NCI-H1048 (cell line): ENCODE measurements around the gene NID1.
"Not testable (repeated sequence)": the region's sequence is repeated elsewhere in the genome, so short reads cannot be mapped to it uniquely, and the experiment has no call there.

Experiments
- DNase-seq: peaks from one replicate; lab custom pipeline; 2025; lab: John Stamatoyannopoulos, UW

NID1 gene

DNA sequence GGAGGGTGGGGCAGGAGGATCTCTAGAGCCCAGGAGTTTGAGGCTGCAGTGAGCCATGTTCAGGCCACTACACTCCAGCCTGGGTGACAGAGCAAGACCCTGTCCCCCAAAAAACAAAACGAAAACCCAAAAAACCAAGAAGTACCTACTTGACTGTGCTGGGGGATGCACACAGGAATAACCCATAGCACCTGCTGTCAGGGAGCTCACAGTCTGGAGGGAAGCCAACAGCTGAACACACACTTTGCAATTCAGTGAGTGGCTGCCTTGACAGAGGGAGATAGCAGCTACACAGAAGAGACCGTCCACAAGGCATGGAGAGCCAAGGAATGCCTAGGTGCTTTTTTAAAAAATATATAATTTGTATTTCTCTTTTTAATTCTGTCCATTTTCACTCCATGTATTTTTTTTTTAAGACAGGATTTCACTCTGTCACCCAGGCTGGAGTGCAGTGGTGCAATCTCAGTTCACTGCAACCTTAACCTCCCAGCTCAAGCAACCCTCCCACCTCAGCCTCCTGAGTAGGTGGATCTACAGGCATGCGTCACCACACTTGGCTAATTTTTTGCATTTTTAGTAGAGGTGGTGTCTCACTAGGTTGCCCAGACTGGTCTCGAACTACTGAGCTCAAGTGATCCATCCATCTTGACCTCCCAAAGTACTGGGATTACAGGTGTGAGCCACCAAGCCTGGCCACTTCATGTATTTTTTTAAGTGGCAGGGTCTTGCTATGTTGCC, 68.7 kb downstream of the NID1 start:
- no peak for DNase-seq

DNA sequence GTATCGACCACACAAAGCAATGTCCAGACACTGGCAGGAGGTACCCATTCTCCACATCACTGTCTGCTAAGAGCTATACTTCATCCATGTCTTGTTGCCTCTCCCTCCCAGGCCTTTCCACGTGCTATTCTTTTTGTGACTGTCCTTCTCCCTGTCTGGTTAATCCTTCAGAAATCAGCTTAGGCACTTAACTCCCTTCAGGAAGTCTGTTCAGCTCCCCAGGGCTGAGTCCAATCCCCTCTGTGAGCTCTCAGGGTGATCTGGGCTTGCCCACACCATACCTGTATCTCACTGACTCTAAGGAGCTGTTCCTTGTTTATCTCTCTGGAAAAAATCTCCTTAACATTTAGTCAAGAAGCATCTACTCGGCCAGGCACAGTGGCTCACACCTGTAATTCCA, 69.4 kb downstream of the NID1 start:
- DNase-seq = no peak

DNA sequence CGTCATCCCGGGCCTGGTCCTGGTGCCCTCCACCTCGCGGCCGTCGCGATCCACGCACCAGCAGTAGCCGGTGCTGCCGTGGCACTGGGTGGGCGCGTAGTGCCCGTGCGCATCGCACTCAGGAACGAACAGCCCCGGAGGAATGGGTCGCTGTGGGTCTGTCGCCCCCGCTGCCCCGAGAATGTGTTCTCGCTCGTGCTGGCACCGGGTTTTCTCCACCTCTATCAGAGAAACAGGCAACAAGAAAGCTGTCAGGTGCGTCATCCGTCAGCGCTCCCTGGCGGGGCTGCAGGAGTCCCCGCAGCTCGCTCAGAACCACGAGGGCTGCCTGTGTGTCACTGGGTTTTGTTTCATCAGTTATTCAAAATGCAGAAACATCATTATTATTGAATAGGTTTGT, 71.2 kb downstream of the NID1 start:
- DNase-seq = no peak

DNA sequence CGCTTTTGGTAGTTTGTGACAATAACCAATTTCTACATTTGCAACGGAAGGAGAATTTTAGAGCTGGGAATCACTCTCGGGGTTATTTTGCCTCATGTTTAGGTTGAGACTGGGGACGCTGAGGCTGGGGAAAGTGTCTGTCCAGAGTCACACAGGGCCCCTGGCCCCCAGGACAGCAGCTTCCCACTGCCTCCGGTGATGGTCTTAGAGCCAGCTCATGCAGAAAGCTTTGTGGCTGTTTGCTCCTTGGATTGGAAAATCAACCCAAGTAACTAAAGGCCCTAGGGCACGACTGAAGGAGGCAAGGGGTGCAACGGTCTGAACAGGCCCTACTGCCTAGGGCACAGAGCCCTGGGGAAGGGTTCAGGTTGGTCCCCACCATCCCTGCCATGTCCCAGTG, 72.0 kb downstream of the NID1 start:
- no peak for DNase-seq

DNA sequence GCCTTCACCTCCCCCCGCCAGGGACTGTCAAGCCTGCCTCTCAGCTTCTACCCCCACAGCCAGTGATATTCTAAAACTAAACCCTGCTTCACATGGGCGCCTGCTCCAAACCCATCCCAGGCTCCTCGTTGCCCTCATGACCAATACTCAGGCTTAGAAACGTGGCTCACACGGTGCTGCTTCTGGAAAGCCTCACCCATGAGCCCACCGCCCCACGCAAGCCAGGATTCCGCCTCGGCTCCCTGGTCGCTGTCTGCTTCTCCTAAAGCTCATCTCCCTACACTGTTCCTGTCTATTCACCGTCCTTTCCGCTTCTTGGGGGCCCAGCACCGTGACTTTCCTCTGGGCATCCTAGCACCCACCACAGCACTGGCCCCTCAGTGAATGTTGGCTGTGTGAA, 72.5 kb downstream of the NID1 start:
- no peak for DNase-seq

DNA sequence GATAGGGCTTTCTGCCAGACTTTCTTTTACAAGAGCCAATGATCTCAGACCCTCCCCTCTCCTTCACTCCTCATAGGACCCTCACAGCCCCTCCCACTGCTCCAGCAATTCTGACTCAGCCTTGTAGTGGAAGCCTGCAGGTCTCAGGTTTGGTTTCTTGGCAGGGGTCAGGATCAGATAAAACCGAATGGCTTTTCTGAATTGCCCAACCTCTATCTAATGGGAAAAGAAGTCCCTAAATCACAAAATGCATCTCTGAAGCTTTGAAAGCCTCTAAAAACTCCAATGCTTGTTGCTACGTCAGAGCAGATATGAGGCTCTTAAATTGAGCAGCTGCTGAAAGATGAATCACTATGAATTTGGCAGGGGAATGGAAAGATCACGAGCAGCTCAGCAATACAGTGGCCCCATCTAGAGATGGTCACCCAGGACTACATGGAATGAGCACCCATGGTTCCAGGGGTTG, 74.5 kb downstream of the NID1 start:
- no peak for DNase-seq

DNA sequence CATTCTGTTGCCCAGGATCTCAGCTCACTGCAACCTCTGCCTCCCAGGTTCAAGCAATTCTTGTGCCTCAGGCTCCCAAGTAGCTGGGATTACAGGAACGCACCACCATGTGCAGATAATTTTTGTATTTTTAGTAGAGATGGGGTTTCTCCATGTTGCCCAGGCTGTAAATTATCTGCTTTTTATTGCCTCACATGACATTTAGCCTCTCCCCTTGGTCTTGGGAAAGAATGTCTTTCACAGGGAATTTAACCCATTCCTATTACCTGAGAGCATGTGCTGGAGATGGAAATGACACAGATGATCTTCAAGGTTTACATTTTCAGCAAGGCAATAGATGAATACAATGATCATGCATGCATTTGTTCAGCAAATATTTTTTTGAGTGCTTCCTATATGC, 75.8 kb downstream of the NID1 start:
- DNase-seq = no peak

DNA sequence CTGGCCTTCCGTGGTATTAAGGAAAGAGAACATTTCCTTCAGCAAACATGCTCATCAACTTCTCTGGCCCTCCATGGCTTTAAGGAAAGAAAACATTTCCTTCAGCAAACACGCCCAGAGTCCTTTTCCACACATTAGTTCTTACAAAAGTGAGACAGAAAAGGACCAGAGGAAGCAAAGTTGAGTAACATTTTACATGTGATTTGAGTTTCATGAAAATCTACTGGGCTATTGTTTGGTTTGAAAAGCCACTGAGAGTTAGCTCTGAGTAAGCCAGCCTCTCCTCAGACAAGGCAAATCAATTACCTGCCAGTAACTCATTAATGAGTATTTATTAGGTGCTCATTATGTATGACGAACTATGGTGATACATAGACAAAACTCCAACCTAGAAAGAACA, 78.0 kb downstream of the NID1 start:
- DNase-seq = no peak

DNA sequence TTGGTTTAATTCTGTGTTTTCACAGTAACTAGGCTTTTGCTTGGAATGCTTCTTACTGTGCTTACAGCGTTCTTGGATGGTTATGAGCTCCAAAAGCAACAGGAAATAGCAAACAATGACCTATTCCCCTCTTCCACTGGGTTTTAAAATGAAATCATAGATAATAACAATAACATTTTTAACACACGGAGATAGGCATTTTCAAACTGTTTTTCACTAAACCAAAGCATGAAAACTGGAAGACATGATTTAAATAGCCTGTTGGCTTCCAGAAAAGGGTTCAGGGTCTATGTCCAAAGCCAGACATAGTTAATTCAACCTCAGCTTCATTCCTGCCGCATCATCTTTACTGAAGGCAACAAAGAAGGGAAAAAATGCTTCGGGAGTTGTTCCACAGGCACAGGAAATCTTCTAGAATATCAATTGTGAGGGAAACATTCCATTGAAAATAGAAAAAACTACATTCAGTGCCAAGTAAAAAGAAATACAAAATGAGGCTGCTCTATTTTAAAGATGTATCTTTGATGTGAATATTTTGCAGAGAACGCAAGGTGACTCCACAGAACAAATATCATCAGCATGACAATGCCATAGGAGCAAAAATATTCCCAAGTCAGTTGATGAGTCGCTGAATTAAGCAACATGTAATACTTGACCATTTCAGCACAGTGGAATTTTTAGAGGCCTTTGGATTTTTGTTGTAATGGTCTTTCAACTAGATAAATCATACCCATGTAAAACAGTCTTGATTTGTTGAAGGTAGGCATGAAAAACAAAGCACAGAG, 80.7 kb downstream of the NID1 start:
- DNase-seq = no peak

DNA sequence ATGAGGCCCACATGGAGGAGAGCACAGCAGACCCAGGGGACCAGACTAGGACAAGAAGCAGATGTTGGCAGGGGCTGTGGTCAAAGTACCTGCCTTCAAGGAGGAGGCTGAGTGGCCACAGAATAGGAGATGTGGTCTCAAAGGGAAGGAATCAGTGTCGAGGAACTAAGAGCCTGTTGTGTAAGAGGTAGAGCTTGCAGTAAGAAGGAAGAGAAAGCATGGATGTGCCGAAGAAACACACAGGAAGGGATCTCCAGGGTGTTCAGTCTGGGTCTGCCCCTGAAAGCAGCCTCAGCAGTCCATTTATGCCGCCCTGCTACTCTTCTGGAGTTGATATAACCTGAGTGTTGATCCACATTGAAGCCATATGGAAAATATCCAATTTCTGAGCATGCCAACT, 83.9 kb downstream of the NID1 start:
- no peak for DNase-seq

DNA sequence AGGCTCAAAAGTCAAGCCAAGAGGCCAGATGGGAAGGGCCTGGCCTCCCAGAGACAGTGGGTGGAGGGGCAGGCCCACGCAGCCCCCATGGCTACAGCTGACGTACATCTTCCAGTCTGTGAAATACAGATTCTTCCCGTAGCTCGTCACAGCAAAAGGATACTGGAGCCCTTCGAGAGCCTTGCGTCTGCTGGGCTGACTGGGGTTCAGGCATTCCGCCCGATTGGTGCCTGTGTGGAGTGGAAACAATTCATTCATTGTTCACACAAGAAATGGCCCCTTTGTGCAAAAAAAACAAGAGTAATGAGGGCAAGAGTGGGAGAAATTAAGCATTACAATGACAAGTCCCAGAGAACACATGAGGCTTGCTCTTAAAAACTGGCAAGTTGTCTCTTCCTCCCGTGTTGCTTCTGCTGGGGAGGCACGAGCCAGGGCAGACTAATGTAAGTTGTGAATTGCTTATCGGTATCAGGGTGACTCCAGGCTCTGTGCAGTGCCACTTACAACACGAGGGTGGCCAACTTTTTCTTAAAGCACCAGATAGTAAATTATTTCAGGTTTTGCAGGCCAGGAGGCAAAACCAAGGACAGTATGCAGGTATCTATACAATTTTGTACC, 85.1 kb downstream of the NID1 start:
- no peak for DNase-seq

DNA sequence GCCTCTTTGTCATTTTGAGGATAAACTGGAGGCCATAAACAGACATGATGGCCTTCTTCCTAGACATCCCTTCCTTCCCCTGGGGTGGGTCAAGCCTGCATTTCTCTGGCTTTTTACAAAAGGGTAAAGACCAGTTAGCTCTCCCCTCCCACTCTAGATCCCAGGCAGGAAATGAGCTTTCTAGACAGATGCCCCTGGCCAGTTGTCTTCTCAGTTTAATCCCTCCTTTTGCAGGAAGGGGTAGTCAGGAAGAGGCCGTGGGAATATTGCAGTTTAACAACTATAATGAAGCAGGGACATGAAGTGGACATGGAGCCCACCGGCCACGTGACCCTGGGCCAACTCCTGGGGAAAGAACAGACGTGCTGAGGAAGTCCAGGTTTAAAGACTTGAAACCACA, 85.7 kb downstream of the NID1 start:
- DNase-seq = no peak

DNA sequence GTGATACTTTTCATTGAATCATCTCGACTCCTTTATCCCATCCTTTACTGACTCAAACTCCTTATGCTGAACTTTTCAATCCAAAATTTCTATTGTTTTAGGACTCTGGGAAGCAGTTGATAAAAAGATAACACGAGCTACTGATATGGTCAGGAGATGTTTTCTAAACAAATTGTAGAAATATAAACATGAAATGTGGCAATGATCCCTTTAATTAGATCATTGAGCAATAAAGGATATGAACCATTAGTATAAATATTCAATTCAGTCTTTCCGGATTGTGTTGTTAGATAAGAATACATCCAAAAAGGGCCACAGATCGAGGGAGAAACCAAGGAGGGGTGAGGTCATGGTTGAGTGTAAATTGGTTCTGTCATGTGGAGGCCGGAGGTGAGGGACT, 88.4 kb downstream of the NID1 start:
- DNase-seq = no peak

DNA sequence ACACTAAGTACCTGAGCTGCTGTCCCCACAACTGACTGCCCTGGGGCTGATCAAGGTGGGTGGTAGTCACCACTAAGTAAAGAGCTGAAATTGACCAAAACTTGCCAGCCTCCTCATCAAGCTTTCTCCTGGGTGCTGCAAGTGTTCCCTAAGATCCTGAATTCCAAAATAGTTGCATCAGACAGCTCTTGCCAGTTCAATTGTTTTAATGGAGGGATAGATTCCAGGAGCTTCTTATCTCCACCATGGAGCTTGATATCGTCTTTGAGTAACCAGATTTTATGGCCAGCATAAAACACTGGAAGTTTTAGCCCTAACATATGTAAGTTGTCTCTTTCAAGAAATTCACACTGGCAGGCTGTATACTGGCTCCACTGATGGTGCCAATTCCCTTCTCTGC, 90.3 kb downstream of the NID1 start:
- no peak for DNase-seq

DNA sequence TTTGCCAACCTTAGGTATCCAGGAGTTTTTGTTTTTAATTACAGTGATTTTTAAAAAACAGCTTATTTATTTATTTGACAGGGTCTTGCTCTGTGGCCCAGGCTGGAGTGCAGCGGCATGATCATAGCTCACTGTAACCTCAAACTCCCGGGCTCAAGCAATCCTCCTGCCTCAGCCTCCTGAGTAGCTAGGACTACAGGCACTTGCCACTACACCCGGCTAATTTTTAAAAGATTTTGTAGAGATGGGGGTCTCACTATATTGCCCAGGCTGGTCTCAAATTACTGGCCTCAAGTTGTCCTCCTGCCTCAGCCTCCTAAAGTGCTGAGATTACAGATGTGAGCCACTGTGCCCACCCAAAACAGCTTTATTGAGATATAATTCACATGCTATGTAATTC, 92.2 kb downstream of the NID1 start:
- not testable (repeated sequence) for DNase-seq

DNA sequence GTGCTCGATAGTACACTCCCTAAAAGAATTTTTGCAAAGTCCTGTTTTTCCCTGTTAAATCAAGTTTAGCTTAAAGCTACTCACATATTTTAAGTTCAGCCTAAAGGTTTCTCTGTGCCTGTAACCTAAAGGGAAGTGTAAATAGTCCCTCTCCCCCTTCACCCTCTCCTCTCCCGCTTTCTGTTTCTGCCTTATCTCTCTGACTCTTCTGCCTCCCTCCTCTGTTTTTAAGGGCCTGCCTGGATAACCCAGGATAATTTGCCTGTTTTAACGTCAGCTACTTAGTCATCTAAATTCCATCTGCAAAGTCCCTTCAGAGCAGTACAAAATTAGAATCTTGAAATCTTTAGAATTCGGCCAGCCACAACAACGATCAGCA, 92.6 kb downstream of the NID1 start:
- DNase-seq = no peak

DNA sequence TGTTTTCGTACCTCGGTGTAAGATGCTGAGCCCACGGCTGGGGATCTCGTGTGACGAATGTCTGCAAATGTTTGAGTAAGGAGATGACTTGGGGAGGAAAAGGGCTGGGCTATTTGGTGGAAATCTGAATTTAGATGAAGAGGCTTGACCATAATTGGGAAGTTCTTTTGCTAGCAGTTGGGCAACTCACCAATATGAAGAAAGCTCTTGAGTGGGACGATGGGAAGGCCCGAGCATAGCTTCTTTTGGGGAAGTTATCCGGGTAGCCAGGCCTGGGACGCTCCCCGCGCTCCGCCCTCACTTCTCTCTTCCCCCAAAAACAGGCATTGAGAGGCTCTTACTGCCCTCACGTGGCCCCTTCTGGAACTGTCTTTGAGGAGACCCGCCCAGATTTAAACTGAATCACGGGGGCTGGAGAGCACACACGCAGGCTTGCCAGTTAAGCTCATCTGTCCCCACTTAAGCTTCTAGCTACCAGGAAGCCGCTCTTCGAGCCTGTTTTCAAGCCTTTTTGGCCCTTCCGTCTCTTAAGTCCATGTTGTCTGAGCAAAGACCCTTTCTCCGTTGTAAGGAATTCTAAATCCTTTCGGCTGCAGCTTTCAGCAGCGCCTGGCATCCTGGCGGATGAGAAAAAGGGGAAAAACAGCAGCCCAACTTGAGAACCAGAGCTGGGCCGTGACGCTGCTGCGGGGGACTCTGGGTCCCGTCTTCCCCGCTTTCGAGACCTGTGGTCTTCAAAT, 93.1 kb downstream of the NID1 start:
- DNase-seq = peak; percentile 81

DNA sequence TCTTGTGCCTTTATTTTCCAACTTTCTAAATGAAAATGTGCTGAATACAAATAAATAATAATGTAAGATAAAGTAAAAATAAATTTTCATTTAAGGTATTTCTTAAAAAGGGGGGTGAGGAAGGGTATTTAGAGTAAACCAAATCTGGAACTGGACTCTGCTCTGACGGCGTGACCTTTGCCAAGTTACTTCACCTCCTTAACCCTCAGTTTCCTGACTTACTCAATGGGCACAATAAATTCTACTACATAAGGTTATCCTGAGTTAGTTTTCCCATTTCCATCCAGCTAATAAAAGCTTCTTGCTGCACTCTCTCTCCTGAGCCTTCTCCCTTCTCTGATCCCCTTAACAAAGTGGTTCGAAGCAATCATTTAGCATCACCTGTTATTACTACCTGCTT, 93.9 kb downstream of the NID1 start:
- no peak for DNase-seq

DNA sequence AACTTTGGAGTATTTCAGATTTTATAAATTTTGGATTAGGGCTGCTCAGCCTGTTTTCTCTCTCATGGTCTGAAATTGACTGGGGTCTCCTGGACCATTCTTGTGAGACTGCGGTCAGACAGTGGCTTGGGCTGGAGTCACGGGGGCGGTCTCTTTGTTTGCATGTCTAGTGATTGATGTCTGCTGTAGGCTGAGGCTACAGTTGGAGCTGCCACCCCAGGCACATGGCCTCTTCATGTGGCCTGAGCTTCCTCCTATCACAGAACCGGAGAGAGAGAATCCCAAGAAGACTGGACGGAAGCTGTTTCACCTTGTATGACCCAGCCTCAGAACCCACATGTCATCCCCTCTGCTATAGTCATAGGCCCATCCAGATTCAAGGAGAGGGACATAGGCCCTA, 96.1 kb downstream of the NID1 start:
- no peak for DNase-seq

DNA sequence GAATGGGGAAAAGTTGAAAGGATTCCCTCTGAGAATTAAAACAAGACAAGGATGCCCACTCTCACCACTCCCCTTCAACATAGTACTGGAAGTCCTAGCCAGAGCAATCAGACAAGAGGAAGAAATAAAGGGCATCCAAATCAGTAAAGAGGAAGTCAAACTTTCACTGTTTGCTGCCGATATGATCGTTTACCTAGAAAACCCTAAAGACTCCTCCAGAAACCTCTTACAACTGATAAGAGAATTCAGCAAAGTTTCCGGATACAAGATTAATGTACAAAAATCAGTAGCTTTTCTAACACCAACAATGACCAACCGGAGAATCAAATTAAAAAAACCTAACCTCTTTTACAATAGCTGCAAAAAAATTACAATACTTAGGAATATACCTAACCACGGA, 98.8 kb downstream of the NID1 start:
- not testable (repeated sequence) for DNase-seq

DNA sequence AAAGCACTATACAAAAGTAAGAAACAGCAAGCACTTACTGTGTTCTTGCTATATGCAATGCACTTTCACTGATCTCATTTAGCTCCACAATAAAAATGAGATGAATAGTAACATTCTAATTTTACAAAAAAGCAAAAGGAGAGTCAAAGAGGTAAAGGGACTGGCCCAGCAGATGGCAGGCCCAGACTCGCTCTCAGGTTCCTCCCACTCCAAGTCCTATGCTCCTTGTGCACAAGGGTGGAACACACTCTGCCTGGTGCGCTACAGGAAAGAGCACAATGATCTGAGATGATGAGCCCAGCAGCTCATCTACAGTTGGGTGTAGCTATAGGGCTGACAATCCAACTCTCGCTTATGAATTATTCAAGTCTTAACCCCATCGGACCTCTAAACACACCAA, 104.1 kb downstream of the NID1 start:
- DNase-seq = no peak

DNA sequence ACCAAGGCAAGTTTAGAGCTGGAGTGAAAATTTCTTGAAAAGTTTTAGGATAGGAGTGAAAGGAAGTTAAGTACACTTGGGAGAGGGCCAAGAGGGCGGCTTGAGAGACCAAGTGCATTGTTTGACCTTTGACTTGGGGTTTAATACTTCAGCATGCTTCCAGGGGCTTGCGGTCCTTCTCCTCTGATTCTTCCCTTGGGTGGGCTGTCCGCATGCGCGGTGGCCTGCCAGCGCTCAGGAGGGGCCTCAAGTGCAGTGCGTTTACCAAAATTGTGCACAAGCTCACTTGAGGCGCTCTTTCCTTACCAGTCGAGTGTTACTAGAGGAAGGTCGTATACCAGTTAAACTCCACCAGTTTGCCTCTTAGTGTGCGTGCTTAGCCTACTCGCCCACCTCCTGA, 106.9 kb downstream of the NID1 start:
- no peak for DNase-seq

DNA sequence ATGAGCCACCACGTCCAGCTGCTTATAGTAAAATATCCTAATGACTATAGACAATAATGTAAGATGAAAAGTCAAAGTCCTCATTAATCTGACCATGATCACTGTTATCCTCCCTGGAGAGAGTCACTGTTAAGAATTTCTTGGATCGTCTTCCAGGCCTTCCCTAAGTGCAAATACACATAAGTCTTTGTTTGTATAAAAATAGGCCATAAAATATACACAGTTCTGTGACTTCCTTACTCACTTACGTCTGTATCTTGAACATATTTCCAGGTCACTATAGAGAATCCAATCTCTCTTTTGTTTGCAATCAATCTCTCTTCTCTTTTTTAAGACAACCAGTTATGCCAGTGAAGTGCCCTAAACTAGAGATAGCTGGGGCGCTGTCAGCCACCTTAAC, 109.1 kb downstream of the NID1 start:
- DNase-seq = no peak
